CD4-positive, alpha-beta T cell treated with Interleukin-15 for 4 hours (primary cell): ENCODE data around the gene ANKRD33B.

Experiments used
- DNase-seq: peaks from one replicate; pipeline ENCODE4 v3.0.0-alpha.2; 2020; ENCODE audit warnings: low spot score

ANKRD33B gene

GRCh38 chr5:10677533-10677932 lies 113.7 kb downstream of the ANKRD33B start:
- no peak for DNase-seq

DNA sequence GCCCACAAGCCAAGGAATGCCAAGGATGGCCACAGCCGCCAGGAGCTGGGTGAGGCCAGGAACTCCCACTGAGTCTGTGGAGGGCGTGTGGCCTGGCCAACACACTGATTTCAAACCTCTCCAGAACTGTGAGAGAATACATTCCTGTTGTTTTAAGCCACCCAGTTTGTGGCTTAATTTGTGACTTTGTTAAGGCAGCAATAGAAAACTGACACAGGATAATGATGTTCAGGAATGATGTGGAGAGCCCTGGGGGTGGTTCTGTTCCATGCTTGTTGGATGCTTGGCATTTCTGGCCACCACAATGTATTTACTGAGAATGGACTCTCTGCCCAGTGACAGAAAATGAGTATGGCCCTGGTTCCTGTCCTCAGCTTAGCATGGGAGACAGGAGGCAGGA lies 114.4 kb downstream of the ANKRD33B start:
- DNase-seq: no peak

DNA sequence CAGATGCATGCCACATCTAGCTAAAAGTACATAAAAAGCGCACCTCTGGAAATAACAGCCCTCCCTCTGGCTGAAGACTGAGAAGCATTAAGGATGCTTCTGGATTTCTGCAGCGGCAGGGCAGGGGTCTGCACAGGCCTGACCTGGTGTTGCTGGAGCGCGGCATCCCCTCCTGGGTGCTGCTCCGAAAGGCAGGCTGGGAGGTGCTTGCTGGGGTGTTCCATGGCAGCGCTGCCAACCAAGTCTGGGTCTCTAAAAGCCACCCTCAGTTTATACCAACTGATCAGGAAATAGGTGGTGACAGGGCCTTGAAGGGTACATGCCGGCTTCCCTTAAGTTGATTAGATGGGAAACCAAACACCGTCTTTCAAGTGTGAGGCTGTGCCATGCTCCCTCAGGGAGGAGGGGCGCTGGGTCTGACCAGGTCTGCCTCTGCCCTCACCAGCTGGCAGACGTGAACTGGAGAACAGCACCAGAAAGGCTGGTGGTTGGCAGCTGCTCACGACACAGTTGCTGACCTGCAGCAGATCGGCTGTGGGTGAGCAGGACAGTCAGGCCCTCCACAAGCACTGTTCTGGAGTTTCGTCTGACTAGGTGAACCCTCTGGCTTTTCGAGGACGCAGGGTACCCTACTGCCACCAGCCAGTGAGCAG lies 115.6 kb downstream of the ANKRD33B start:
- no peak for DNase-seq

GRCh38 chr5:10680876-10681481 lies 117.1 kb downstream of the ANKRD33B start:
- DNase-seq: no peak

DNA sequence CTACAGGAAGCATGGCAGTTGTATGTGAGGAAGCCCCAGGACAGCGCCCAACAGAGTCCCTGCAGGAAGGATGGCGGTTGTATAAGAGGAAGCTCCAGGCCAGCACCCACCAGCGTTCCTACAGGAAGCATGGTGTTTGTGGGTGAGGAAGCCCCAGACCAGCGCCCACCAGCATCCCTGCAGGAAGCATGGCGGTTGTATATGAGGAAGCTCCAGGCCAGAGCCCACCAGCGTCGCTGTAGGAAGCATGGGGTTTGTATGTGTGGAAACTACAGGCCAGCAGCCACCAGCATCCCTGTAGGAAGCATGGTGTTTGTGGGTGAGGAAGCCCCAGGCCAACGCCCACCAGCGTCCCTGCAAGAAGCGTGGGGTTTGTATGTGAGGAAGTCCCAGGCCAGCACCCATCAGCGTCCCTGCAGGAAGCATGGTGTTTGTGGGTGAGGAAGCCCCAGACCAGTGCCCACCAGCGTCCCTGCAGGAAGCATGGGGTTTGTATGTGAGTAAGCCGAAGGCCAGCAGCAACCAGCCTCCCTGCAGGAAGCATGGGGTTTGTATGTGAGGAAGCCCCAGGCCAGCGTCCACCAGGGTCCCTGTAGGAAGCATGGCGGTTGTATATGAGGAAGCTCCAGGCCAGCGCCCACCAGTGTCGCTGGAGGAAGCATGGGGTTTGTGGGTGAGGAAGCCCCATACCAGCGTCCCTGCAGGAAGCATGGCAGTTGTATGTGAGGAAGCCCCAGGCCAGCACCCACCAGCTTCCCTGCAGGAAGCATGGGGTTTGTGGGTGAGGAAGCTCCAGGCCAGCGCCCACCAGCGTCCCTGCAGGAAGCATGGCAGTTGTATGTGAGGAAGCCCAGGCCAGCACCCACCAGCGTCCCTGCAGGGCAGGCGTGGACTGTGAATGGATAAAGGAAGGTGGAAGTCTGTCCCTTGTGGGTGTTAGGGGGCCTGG lies 118.1 kb downstream of the ANKRD33B start:
- no peak for DNase-seq

DNA sequence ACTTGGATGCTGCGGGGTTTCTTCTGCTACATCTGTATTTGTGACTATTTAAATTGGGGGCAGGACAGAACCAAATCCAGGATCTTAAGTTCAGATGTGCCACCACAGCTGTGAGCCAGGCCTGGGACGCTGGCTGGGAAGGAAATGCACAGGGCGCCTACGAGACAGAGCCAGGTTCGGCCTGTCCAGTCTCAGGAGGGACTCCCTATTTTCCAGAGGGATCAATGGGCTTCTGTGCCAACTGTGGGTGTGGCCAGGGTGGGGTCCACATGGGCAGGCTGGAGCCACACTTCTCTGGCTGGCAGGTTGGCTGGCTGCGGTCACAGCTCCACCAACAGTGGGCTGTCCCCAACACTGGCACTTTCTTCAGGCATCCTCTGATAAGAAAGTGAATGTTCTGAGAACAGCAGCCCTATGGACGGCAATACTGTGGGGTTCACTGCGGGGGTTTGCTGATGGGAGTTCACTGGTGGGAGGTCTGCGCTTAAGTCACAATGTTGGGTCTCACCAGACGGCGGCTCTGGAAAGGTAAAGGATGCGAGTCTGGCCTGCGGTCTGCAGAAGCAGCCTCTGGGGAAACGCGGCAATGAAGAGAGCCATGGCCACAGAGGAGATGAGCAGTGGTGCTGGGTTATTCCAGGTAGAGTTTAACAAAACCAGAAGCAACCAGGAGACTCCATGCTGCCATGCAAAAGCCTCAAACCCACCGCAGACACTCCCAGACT lies 119.1 kb downstream of the ANKRD33B start:
- no peak for DNase-seq

DNA sequence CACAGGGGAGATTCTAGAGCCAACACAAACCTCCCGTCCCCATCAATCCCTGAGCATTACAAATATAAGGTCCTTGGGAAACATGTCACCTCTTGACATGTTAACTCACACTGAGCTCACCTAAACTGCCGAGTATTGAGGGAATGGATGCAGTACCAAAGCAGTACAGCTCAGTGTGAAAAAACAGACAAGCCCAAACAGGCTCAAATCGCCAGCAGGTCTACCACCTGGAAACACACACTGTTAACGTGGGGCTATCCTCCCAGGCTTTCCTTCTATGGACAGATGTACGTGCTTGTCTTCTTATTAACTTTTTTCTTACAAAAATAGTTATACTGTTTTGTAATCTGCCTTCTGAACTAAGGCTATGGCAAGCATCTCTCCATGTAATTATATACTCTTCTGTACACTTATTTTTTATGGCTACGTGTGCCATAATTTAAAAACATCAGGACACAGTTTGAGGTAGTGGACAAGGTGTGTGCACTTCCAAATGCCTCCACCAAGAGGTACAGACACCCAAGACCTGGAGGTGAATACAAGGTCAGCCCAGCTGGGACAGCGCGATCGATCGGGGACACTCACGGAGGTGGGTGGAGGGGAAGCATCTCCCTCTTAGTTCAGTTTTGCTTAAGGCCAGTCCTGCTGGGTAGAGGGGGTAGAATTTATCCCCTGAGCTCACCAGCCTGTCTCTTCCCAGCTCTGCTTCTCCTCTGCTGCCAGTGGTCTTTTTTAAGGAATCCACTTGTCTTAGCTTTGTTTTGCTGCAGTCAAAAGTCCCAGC lies 120.6 kb downstream of the ANKRD33B start:
- DNase-seq: no peak

DNA sequence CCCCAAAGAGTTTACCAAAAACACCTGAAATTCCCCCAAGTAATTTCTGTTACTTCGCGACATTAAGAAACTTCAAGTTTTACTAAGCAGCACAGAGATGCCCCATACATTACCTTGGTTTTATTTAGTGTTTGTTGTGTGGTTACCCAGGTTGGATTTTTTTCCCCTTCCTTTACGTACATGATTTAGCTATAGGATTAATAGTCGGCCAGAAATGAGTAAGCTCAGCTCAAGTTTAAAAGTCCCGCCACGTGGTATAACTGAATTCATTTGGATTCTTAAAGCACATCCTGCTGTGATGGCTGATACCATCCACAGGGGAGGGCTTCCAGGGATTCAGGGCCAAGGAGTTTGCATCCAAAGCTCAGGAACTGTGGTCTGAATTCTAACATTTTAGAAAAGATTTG lies 121.2 kb downstream of the ANKRD33B start:
- no peak for DNase-seq

DNA sequence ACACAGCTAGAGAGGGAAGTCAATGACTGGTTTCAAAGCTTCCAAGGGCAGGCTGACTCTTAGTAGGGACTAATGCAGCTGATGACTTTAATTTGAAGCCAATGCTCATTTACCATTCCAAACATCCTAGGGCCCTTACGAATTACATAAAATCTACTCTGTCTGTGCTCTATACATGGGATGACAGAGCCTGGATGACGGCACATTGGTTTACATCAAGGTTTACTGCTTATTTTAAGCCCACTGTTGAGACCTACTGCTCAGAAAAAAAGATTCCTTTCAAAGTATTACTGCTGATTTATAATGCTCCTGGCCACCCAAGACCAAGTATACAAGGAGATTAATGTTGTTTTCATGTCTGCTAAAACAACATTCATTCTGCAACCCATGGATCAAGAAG lies 123.0 kb downstream of the ANKRD33B start:
- no peak for DNase-seq

DNA sequence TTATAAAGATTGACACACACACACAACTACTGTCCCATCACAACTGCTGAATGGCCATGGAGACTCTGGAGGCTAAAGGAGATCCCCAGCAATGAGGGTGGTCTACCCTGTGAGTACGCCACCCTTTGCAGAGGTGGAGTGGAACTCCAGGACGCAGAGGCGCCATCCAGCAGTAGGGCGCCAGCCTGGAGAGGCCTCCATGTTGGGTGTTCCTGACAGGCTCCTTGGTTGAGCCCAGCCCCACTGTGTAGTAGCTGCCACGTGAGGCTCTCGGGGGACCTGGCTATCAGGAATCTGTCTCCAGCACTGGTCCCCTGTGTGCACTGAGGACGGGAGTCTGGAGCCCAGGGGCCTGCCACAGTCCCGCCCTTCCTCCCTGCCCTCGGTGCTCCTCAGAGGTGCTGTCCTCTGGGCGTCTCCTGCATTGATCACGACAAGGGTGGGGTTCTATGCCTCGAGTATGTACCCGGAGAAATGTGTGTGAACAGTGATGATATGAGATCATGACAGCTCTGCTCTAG lies 124.8 kb downstream of the ANKRD33B start:
- DNase-seq: no peak

- DNase-seq: no peak
These were observed 125.7 kb downstream of the ANKRD33B start for GRCh38 chr5:10689391-10690081.

DNA sequence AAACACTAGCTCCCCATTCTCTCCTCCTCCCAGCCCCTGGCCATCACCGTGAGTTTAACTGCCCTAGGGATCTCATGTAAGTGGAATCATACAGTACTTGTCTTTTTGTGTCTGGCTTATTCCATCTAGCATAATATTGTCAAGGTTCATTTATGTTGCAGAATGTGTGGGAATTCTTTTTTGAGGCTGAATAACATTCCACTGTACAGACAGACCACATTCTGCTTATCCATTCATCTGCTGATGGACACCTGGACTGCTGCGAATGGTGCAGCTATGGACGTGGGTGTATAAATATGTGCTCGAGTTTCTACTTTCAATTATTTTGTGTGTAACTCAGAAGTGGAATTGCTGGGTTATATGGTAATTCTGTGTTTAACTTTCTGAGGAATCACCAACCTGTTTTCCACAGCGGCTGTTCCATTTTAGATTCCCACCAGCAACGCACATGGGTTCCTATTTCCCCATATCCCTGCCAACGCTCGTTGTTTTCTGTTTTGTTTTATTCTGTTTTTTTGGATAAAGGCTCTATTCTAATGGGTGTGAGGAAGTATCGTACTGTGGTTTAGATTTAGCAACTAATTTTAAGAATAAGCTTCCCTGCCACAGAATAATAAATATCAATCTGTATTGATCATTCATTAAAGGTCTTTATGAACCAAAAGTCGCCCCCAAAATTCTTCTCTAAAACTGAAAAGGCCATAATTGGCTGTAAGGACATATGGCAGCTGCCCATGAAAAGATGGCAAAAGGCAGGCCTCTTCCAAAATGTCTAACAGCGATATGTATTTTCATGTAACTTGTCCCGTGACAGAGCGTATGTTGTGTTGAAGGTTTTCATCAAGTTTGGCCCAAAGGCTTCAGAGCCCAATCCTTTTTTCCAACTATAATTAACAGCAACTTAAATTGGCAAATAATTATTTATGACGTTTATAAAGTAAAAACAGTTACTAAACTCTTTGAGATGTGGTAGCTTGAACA lies 126.9 kb downstream of the ANKRD33B start:
- no peak for DNase-seq

DNA sequence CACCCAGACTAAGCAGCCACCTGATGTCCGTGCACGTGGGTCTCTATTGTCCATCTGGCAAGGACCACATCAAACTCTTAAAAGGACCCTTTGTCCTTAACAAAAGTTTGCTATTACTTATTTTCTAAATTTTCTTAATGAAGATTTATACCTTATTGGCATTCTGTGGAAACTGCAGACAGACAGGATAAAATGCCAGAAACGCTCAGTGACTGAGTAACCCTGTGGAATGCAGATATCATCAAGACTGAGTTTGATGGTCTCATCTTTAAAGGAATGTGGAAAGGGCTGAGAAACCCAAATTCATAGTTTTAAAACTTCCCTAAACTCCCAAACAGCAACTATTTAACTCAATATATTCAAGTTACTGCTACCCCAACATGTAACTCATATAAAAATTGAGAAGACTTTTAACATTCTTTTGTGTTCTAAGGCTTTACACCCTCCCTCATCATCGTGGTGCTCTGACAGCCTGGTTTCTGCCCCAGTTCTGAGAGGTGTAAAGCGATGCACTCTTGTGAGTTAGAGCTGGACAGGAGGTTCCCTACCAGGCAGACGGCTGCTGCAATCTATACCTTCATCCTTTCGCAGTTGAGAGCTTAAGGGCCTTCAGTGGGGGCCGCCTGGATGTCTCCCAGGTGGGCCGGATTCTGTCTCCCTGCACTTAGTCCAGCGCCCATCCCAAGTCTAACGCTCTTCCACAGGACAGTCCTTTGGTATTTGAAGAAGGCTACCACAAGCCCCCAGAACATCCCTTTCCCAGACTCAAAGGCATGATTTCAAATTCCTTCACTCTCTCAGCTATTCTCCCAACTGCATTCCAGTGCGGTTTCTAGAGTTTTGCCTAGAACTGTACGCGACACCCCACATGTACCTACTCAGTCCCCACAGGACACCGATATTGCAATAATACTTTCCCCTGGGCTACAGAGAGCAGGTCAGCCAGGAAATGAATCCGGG lies 128.2 kb downstream of the ANKRD33B start:
- no peak for DNase-seq

- DNase-seq: no peak
These were observed 131.3 kb downstream of the ANKRD33B start for GRCh38 chr5:10695055-10695649.

- DNase-seq: no peak
These were observed 132.1 kb downstream of the ANKRD33B start for GRCh38 chr5:10695759-10696543.

GRCh38 chr5:10699281-10699874 lies 135.5 kb downstream of the ANKRD33B start:
- DNase-seq: no peak

DNA sequence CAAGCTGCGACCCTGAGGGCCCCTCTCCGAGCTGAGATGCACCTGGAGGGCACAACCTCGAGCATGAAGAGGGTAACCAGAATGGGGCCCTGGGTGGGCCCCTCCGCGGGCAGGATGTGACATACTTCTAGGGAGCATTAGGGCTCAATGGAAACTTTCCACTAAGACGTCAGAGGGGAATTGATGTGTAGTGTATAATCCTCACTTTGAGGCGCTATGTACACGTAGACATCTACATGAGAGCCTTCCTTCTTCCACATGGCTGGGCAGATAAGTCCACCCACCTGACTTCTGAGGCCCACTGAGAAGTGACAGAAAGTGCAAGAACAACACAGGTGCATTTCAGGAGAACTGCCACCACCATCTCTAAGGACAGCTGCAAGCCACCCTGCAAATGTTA lies 136.1 kb downstream of the ANKRD33B start:
- no peak for DNase-seq
